GM10266 (cell line): ENCODE data around the gene ZNF417.
A peak's percentile ranks its signal among the peaks of the same experiment; 100 is the strongest.

Experiments used
- DNase-seq: peaks from one replicate; pipeline ENCODE4 v3.0.0; 2012; ENCODE audit errors: extremely low spot score
- CTCF ChIP-seq: IDR thresholded peaks from 2 replicates; pipeline ENCODE4 v1.5.1; 2012; ENCODE audit warnings: mild to moderate bottlenecking, low read depth; ENCODE audit not compliant: control insufficient read depth, insufficient read depth; ENCODE audit errors: missing control alignments

ZNF417 gene

GRCh38 chr19:57946316-57946715 is 29.9 kb upstream of the ZNF417 start:
- DNase-seq = no peak
- no peak for TF ChIP-seq CTCF

DNA sequence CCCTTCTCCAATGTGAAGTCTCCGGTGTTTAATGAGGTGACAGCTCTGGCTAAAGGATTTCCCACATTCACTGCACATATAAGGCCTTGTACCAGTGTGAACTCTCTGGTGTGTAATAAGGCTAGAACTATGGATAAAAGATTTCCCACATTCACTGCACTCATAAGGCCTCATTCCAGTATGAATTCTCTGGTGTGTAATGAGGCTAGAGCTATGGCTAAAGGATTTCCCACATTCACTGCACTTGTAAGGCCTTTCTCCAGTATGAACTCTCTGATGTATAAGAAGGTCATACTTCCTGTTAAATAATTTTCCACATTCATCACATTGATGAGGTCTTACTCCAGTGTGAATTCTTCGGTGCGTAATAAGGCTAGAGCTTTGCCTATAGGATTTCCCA is 25.2 kb upstream of the ZNF417 start:
- DNase-seq = no peak
- TF ChIP-seq CTCF = no peak

DNA sequence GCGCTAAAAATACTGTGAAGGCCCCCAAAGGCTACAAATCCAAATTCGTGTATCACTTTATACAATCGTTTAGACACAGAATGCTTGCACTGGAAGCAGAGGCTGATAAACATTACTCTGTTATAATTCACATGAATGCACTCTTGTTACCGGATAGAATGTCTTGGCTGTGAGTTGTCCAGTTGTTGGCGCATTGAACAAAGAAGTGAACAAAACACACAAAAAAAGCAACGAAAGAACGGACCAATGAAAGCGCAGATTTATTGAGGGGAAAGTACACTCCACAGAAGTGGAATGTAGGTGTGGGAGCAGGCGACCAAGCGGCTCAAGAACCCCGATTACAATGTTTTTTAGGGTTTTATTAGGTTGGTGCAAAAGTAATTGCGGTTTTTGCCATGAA is 19.3 kb upstream of the ZNF417 start:
- DNase-seq = no peak
- TF ChIP-seq CTCF = no peak

DNA sequence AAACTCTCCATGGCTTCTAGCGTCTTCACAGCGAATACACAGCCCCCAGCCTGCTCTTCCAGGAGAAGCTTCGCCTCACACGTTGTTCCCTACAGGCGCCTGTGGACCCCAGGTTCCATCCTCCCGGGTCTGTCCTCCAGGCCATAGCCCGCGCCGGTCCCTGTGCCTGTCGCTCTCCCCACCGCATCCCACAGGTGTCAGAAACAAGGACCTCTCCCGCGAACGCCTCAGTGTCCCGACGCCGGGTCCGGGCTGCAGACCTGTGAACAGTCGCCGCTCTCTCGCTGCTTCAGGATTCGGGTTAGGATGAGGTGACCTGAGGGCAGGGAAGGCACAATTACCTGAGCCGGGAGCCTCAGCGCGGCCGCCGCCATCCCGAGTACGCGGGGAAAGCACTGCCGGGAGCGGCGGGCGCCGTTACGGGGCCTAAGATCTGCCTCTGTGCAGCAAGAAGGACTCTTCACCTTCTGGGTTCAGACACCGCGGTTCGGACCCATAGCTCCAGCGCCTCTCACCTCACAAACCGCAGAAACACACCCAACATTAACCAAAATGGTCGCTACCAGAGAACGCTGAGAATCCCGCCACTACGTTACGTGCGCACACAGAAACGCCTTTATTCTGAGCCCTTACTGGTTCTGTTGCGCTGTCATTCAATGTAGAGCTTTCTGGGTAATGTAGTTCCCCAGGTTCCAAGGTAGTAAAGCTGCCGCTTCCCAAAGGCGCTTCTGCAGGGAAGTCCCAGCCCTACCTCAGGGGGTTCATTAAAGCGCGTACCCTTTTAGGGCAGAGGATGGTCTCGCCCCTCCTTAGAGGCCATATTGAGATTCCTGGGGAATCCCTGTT is 18.7 kb upstream of the ZNF417 start, which contains the start of gene ZNF418:
ZNF418 (minus strand) TSS at position 583 of the 846 bp plus-strand sequence. CDS start 1,580 bp downstream, outside the sequence.
- DNase-seq = peak; percentile 42
- no peak for TF ChIP-seq CTCF

DNA sequence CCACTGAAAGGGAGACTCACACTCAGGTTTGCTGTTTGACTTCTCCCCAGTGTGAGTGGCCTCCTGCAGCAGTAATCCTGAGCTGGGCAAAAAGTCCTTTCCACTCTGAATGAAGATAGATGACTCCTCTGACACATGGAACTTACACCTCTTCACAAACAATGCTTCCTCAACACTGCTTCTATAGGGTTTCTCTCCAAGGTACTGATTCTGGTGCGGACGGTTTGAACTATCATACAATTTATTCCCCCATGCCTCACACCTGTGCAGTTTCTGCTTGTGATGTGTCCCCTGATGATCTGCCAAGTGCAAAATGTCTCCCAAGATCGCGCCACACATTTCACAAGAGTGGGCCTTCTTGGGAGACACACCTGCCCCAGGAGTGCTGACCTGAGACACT is 11.2 kb upstream of the ZNF417 start:
- no peak for TF ChIP-seq CTCF
- no peak for DNase-seq

- no peak for DNase-seq
- no peak for TF ChIP-seq CTCF
Observed at GRCh38 chr19:57914531-57914930, 1.9 kb downstream of the ZNF417 start.

GRCh38 chr19:57907394-57907793 is 9.0 kb downstream of the ZNF417 start:
- DNase-seq = no peak
- TF ChIP-seq CTCF = no peak
